22Rv1 (cell line): Measurements from ENCODE around the gene SLC24A5.

Experiments
- H3K27ac ChIP-seq: fragments of 450-650 bp; 2 replicates; pipeline ENCODE4 v1.5.1; 2017
- ZFX ChIP-seq: fragments of 450-650 bp; IDR thresholded peaks from 2 replicates; pipeline ENCODE4 v1.6.1; 2017; ENCODE audit warnings: antibody characterized with exemption, borderline replicate concordance
- TF ChIP-seq, protein P1 (sequence below): fragments of 450-650 bp; IDR thresholded peaks from 2 replicates; pipeline ENCODE4 v1.5.1; 2017; ENCODE audit warnings: mild to moderate bottlenecking

The SLC24A5 gene

GRCh38 chr15:48120745-48121144 is at the start of gene SLC24A5:
Gene SLC24A5 (plus strand): TSS chr15:48120990. CDS start chr15:48121045, 55 bp downstream.
- H3K27ac ChIP-seq = no peak within 1 kb of the TSS
- no peak for TF ChIP-seq ZFX
- TF ChIP-seq, protein P1, sequence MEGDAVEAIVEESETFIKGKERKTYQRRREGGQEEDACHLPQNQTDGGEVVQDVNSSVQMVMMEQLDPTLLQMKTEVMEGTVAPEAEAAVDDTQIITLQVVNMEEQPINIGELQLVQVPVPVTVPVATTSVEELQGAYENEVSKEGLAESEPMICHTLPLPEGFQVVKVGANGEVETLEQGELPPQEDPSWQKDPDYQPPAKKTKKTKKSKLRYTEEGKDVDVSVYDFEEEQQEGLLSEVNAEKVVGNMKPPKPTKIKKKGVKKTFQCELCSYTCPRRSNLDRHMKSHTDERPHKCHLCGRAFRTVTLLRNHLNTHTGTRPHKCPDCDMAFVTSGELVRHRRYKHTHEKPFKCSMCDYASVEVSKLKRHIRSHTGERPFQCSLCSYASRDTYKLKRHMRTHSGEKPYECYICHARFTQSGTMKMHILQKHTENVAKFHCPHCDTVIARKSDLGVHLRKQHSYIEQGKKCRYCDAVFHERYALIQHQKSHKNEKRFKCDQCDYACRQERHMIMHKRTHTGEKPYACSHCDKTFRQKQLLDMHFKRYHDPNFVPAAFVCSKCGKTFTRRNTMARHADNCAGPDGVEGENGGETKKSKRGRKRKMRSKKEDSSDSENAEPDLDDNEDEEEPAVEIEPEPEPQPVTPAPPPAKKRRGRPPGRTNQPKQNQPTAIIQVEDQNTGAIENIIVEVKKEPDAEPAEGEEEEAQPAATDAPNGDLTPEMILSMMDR = no peak

DNA sequence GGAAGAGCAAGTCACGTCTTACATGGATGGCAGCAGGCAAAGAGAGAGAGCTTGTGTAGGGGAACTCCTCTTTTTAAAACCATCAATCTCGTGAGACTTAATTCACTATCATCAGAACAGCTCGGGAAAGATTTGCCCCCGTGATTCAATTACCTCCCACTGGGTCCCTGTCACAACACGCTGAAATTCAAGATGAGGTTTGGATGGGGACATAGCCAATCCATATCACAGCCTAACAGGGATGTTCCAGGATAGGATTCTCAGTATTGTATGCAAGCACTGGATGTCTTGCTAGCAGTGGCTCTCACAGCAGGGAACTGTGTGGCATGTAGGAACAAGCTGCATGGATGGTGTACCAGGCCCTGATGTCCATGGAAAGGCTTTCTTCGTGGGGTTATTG is 47.8 kb upstream of the SLC24A5 start:
- TF ChIP-seq, protein P1 = no peak
- no peak for TF ChIP-seq ZFX
- no peak overlapping the region for H3K27ac ChIP-seq

- TF ChIP-seq, protein P1 = no peak
- H3K27ac ChIP-seq = no peak overlapping the region
These were observed 46.9 kb upstream of the SLC24A5 start for GRCh38 chr15:48073881-48074280.

GRCh38 chr15:48076454-48076853 is 44.3 kb upstream of the SLC24A5 start:
- TF ChIP-seq, protein P1 = no peak
- TF ChIP-seq ZFX = no peak

GRCh38 chr15:48077616-48078184 is 43.1 kb upstream of the SLC24A5 start:
- no peak for TF ChIP-seq ZFX
- TF ChIP-seq, protein P1 = no peak

More at GRCh38 chr15:48076454-48076853, 44.3 kb upstream of the SLC24A5 start:
- no peak overlapping the region for H3K27ac ChIP-seq

DNA sequence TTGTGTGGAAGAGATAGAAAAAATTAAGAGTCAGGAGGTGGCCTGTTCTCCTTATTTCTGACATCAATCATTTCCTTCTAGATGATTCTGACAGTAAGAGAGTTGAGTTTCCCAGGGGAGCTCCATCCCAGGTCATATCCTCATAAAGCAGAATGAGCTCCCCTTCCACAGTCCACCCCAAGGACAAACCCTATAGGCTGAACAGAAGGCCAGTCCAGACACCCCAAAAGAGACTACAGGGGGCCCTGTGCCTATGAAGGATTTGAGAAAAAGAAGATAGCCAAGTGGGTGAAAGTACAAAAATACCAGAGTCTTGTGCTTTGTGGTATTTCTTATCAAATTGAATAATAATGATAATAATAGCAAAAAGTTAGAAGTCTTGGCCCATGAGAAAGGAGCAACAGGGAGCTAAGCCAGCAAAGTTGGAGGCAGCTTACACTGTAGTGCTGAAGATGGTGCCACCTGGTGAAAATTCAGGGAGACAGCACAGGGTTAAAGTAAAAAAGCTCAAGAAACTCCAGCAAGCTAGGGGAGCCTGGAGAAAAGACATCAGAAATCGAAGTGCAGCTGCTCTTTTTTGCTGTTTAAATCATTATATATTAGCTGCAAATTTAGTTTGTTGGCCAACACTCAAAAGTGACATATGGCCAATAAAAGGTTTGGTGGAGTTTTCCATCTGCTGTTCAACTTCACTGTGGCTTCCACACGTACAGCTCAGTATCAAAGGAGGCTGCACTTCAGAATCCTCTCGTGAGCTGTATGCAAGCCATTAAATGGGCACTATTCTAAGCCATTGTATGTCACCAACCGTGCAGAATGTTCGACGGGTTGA is 35.8 kb upstream of the SLC24A5 start:
- H3K27ac ChIP-seq = no peak overlapping the region
- no peak for TF ChIP-seq ZFX
- TF ChIP-seq, protein P1 = peak; percentile 62

More at GRCh38 chr15:48077616-48078184, 43.1 kb upstream of the SLC24A5 start:
- H3K27ac ChIP-seq = no peak overlapping the region

- H3K27ac ChIP-seq = no peak overlapping the region
- TF ChIP-seq, protein P1 = no peak
These were observed 35.2 kb upstream of the SLC24A5 start for GRCh38 chr15:48085591-48085930.
